HEK293T (cell line): ENCODE data around the gene HIGD1A.

ENCODE experiments used
- CTCF ChIA-PET: fragments of 350-600 bp; formaldehyde crosslinking; extraction: SDS; loops from one replicate; lab custom pipeline; 2021; ENCODE audit warnings: antibody characterized with exemption, inconsistent platforms; lab: Yijun Ruan, JAX
- POLR2A ChIA-PET: fragments of 350-600 bp; formaldehyde crosslinking; extraction: SDS; loops from one replicate; lab custom pipeline; 2020; ENCODE audit warnings: antibody characterized with exemption, inconsistent platforms; lab: Yijun Ruan, JAX
- DNase-seq: peaks from one replicate; pipeline ENCODE4 v3.0.0; 2012; ENCODE audit warnings: mixed read lengths; ENCODE audit errors: extremely low spot score
- ARNT ChIP-seq: fragments of 450-650 bp; IDR thresholded peaks from 2 replicates; pipeline ENCODE4 v1.6.1; 2017; ENCODE audit warnings: mild to moderate bottlenecking
- BHLHE40 ChIP-seq: fragments of 450-650 bp; IDR thresholded peaks from 2 replicates; pipeline ENCODE4 v1.6.1; 2016; ENCODE audit warnings: mild to moderate bottlenecking, moderate library complexity, borderline replicate concordance
- CTBP1 ChIP-seq: fragments of 450-650 bp; IDR thresholded peaks from 2 replicates; pipeline ENCODE4 v1.6.1; 2016; ENCODE audit warnings: borderline replicate concordance
- ELF4 ChIP-seq: fragments of 450-650 bp; IDR thresholded peaks from 2 replicates; pipeline ENCODE4 v1.6.1; 2017; ENCODE audit warnings: antibody characterized with exemption
- FOXA1 ChIP-seq: fragments of 450-650 bp; IDR thresholded peaks from 2 replicates; pipeline ENCODE4 v1.6.1; 2016; ENCODE audit warnings: mild to moderate bottlenecking
- FOXK2 ChIP-seq: fragments of 450-650 bp; IDR thresholded peaks from 2 replicates; pipeline ENCODE4 v1.6.1; 2016; ENCODE audit warnings: mild to moderate bottlenecking
- FOXM1 ChIP-seq: fragments of 450-650 bp; IDR thresholded peaks from 2 replicates; pipeline ENCODE4 v1.6.1; 2017; ENCODE audit warnings: mild to moderate bottlenecking, borderline replicate concordance
- HDGF ChIP-seq: fragments of 450-650 bp; IDR thresholded peaks from 2 replicates; pipeline ENCODE4 v1.6.1; 2017; ENCODE audit warnings: antibody characterized with exemption, borderline replicate concordance
- L3MBTL2 ChIP-seq: fragments of 450-650 bp; conservative IDR thresholded peaks from 2 replicates; pipeline ENCODE4 v1.6.1; 2016; ENCODE audit warnings: mild to moderate bottlenecking
- LEF1 ChIP-seq: fragments of 450-650 bp; IDR thresholded peaks from 2 replicates; pipeline ENCODE4 v1.6.1; 2017; ENCODE audit warnings: mild to moderate bottlenecking, borderline replicate concordance
- NFRKB ChIP-seq: fragments of 450-650 bp; IDR thresholded peaks from 2 replicates; pipeline ENCODE4 v1.6.1; 2016; ENCODE audit warnings: mild to moderate bottlenecking, moderate library complexity
- PKNOX1 ChIP-seq: fragments of 450-650 bp; IDR thresholded peaks from 2 replicates; pipeline ENCODE4 v1.6.1; 2016
- SP1 ChIP-seq: fragments of 450-650 bp; IDR thresholded peaks from 2 replicates; pipeline ENCODE4 v1.6.1; 2017
- SUZ12 ChIP-seq: fragments of 450-650 bp; IDR thresholded peaks from 2 replicates; pipeline ENCODE4 v1.6.1; 2016; ENCODE audit warnings: mild to moderate bottlenecking
- TARDBP ChIP-seq: fragments of 450-650 bp; IDR thresholded peaks from 2 replicates; pipeline ENCODE4 v1.6.1; 2016
- ZNF384 ChIP-seq: fragments of 450-650 bp; IDR thresholded peaks from 2 replicates; pipeline ENCODE4 v1.6.1; 2016

Gene HIGD1A

GRCh38 chr3:42801784-42802183, 2.5 kb downstream of the HIGD1A start:
- ChIA-PET POLR2A (no interaction called here), CTCF (no interaction called here)
- TF ChIP-seq HDGF (no peak), CTBP1 (no peak), FOXK2 (no peak), PKNOX1 (no peak), L3MBTL2 (no peak), ARNT (no peak), TARDBP (no peak), SUZ12 (no peak), SP1 (no peak), BHLHE40 (no peak), ZNF384 (no peak), FOXM1 (no peak), ELF4 (no peak), LEF1 (no peak)
- DNase-seq = no peak

- CTCF ChIA-PET = interaction anchor here (0.6 kb wide), 1 partner anchor 77 kb away, joined by 11 read pairs; no protein-coding TSS in a partner anchor
- TF ChIP-seq SP1 (no peak), LEF1 (no peak), SUZ12 (no peak), ZNF384 (no peak), FOXK2 (no peak), CTBP1 (no peak), TARDBP (no peak), ARNT (no peak), NFRKB (no peak)
- DNase-seq = no peak
- POLR2A ChIA-PET = interaction anchor here (0.6 kb wide), 1 partner anchor 566 kb away, joined by 3 read pairs; no protein-coding TSS in a partner anchor
These were observed 3.2 kb downstream of the HIGD1A start for GRCh38 chr3:42801048-42801620.

- no peak for TF ChIP-seq FOXM1
- no peak for TF ChIP-seq SUZ12
- TF ChIP-seq TARDBP = no peak
- ChIA-PET POLR2A (interaction anchor here (0.6 kb wide), 1 partner anchor 17 kb away, joined by 6 read pairs; no protein-coding TSS in a partner anchor), CTCF (interaction anchor here (0.6 kb wide), 1 partner anchor 33 kb away, joined by 3 read pairs; no protein-coding TSS in a partner anchor)
- DNase-seq = no peak
These were observed 4.0 kb downstream of the HIGD1A start for GRCh38 chr3:42800251-42800650.

GRCh38 chr3:42799376-42799775, 4.9 kb downstream of the HIGD1A start:
- CTCF ChIA-PET = no interaction called here
- TF ChIP-seq TARDBP (no peak), ZNF384 (no peak), LEF1 (no peak)
- POLR2A ChIA-PET = no interaction called here

GRCh38 chr3:42796332-42796885, 7.9 kb downstream of the HIGD1A start:
- POLR2A ChIA-PET = interaction anchor here (1.2 kb wide), 1 partner anchor 8 kb away, joined by 8 read pairs; the partner anchor contains the start of gene HIGD1A

More at GRCh38 chr3:42799376-42799775, 4.9 kb downstream of the HIGD1A start:
- DNase-seq = no peak

GRCh38 chr3:42795621-42796181, 8.6 kb downstream of the HIGD1A start:
- no peak for TF ChIP-seq NFRKB
- TF ChIP-seq LEF1 = no peak
- TF ChIP-seq CTBP1 = no peak
- no peak for TF ChIP-seq HDGF
- no peak for TF ChIP-seq ELF4
- no peak for TF ChIP-seq SP1
- TF ChIP-seq FOXK2 = no peak
- no peak for TF ChIP-seq BHLHE40
- no peak for TF ChIP-seq FOXM1
- no peak for TF ChIP-seq L3MBTL2
- no peak for TF ChIP-seq TARDBP
- TF ChIP-seq ARNT = no peak
- no peak for TF ChIP-seq FOXA1
- TF ChIP-seq ZNF384 = no peak
- no peak for TF ChIP-seq SUZ12
- TF ChIP-seq PKNOX1 = no peak
- ChIA-PET CTCF (no interaction called here), POLR2A (interaction anchor here (1.2 kb wide), 1 partner anchor 9 kb away, joined by 8 read pairs; the partner anchor contains the start of gene HIGD1A)
- DNase-seq = no peak

More at GRCh38 chr3:42796332-42796885, 7.9 kb downstream of the HIGD1A start:
- TF ChIP-seq LEF1 = no peak
- no peak for DNase-seq
- CTCF ChIA-PET = interaction anchor here (0.6 kb wide), 1 partner anchor 602 kb away, joined by 3 read pairs; no protein-coding TSS in a partner anchor

GRCh38 chr3:42790714-42791229, 13.5 kb downstream of the HIGD1A start:
- POLR2A ChIA-PET = no interaction called here
- no peak for TF ChIP-seq PKNOX1
- TF ChIP-seq FOXA1 = no peak
- TF ChIP-seq ARNT = no peak
- no peak for TF ChIP-seq ELF4

More at GRCh38 chr3:42790714-42791229, 13.5 kb downstream of the HIGD1A start:
- CTCF ChIA-PET = no interaction called here
- no peak for DNase-seq
